HEK293 (cell line): Measurements from ENCODE around the gene SNRNP40.

ENCODE experiments used
- BCL11A ChIP-seq: fragments of 450-650 bp; formaldehyde crosslinking; IDR thresholded peaks from 2 replicates; pipeline ENCODE4 v1.5.1; 2016; ENCODE audit warnings: low read depth, missing biosample characterization, missing genetic modification characterization
- YY1 ChIP-seq: fragments of 450-650 bp; formaldehyde crosslinking; IDR thresholded peaks from 2 replicates; pipeline ENCODE4 v1.5.1; 2018; ENCODE audit warnings: missing biosample characterization, missing genetic modification characterization
- ZNF138 ChIP-seq: fragments of 450-650 bp; formaldehyde crosslinking; IDR thresholded peaks from 2 replicates; pipeline ENCODE4 v1.5.1; 2016; ENCODE audit warnings: missing biosample characterization, missing genetic modification characterization, borderline replicate concordance
- TF ChIP-seq, protein P1 (sequence below): fragments of 450-650 bp; formaldehyde crosslinking; IDR thresholded peaks from 2 replicates; pipeline ENCODE4 v1.5.1; 2016; ENCODE audit warnings: missing biosample characterization, missing genetic modification characterization

DNA sequence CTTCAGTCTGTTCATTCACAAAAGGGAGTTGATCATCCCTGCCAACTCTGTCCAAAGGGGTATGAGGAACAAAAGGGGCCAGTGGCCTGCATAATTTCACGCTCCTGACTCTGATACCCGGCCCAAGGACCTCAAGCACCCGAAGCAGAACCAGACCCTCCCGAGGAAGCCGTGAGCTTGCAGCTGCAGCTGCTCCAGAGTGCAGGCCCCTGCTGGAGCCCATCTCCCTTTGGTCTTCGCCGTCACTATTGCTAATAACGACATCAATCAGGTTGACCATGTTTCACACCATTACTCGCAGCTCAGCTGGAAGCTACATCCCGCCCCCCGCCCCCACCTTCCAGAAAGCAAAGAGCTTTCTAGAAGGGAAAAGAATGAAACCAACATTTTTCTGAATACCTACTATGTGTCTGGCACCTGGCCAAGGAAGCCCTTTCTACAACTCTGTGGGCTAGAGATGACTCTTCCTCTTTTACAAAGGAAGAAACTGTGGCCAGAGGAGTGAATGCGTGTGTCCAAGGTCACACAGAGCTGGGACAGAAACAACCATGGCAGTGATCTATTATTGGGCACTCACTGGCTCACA is 62.4 kb downstream of the SNRNP40 start:
- TF ChIP-seq ZNF138 (tag by site-specific recombination) (no peak), YY1 (tag by site-specific recombination) (no peak), BCL11A (tag by site-specific recombination) (no peak)
- TF ChIP-seq, protein P1, sequence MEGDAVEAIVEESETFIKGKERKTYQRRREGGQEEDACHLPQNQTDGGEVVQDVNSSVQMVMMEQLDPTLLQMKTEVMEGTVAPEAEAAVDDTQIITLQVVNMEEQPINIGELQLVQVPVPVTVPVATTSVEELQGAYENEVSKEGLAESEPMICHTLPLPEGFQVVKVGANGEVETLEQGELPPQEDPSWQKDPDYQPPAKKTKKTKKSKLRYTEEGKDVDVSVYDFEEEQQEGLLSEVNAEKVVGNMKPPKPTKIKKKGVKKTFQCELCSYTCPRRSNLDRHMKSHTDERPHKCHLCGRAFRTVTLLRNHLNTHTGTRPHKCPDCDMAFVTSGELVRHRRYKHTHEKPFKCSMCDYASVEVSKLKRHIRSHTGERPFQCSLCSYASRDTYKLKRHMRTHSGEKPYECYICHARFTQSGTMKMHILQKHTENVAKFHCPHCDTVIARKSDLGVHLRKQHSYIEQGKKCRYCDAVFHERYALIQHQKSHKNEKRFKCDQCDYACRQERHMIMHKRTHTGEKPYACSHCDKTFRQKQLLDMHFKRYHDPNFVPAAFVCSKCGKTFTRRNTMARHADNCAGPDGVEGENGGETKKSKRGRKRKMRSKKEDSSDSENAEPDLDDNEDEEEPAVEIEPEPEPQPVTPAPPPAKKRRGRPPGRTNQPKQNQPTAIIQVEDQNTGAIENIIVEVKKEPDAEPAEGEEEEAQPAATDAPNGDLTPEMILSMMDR (tag by site-specific recombination), result no peak
